Activated CD4-positive, alpha-beta T cell treated with anti-CD3 and anti-CD28 coated beads for 36 hours (primary cell): ENCODE data around the gene SCAI. TPM values are rescaled to one million over a fixed set of nuclear protein-coding genes. Genes with fewer than 3 reads are reported as not detected.

Experiments
- ATAC-seq: fragments of 200-7000 bp; cut with Tn5 transposase; one replicate; pipeline ENCODE4 v1.10.0; 2021; ENCODE audit warnings: mild to moderate bottlenecking, moderate library complexity
- CTCF ChIA-PET: fragments of 350-600 bp; sonication (Branson Sonifier 250); formaldehyde crosslinking; loops from one replicate; lab custom pipeline; 2021; ENCODE audit warnings: antibody characterized with exemption; lab: Charles Lee
- POLR2A ChIA-PET: fragments of 350-600 bp; sonication (Branson Sonifier 250); formaldehyde crosslinking; loops from one replicate; lab custom pipeline; 2021; ENCODE audit warnings: antibody characterized with exemption, inconsistent platforms; lab: Charles Lee
- DNase-seq: peaks from one replicate; pipeline ENCODE4 v3.0.0-alpha.2; 2020
- H3K27ac Mint-ChIP-seq: one replicate; pipeline ENCODE4 v1.8.0; 2021; ENCODE audit warnings: mixed read lengths
- H3K27me3 Mint-ChIP-seq: one replicate; pipeline ENCODE4 v1.8.0; 2021; ENCODE audit warnings: mixed read lengths
- H3K36me3 Mint-ChIP-seq: one replicate; pipeline ENCODE4 v1.8.0; 2021; ENCODE audit warnings: low read depth, mixed read lengths
- H3K4me1 Mint-ChIP-seq: one replicate; pipeline ENCODE4 v1.8.0; 2021; ENCODE audit warnings: mixed read lengths
- H3K4me3 Mint-ChIP-seq: one replicate; pipeline ENCODE4 v1.8.0; 2021; ENCODE audit warnings: mild to moderate bottlenecking, moderate library complexity, mixed read lengths
- H3K9me3 Mint-ChIP-seq: one replicate; pipeline ENCODE4 v1.8.0; 2021; ENCODE audit warnings: low read depth, mixed read lengths
- intact Hi-C, 2 experiments: fragments of 100-400 bp; cut with DNase I in 1 of 2; cut with micrococcal nuclease in 1 of 2; formaldehyde crosslinking; loops; one replicate each; pipeline versions ENCODE4 v1.14.2 to v1.15.1; 2022 to 2024; cut with DNase I, micrococcal nuclease
- total RNA-seq, 2 experiments: library from RNA; stranded (reverse); gene quantifications; one replicate each; pipeline ENCODE4 v1.2.3, GENCODE V29; 2021

The SCAI gene
- total RNA-seq, 2 experiments from 2014 or later, result 13.0 to 13.8 TPM

GRCh38 chr9:125079931-125080330 is 63.4 kb downstream of the SCAI start:
- no peaks in the 10 kb centered on the region for H3K27me3 Mint-ChIP-seq
- peaks cover 16% of the 10 kb centered on the region for H3K9me3 Mint-ChIP-seq
- H3K4me3 Mint-ChIP-seq, result no peak overlapping the region
- intact Hi-C loops, result no loop called here
- POLR2A ChIA-PET, result no interaction called here
- H3K4me1 Mint-ChIP-seq, result no peaks in the 10 kb centered on the region
- no peak for DNase-seq
- H3K27ac Mint-ChIP-seq, result no peak overlapping the region
- peaks cover 26% of the 10 kb centered on the region for H3K36me3 Mint-ChIP-seq
- ATAC-seq, result no peak
- CTCF ChIA-PET, result no interaction called here

GRCh38 chr9:125075997-125076396 is 67.3 kb downstream of the SCAI start:
- intact Hi-C loops, result no loop called here
- CTCF ChIA-PET, result no interaction called here
- Mint-ChIP-seq H3K4me1 (no peaks in the 10 kb centered on the region), H3K36me3 (peaks cover 6% of the 10 kb centered on the region), H3K9me3 (peaks cover 2% of the 10 kb centered on the region), H3K27me3 (no peaks in the 10 kb centered on the region), H3K4me3 (no peak overlapping the region), H3K27ac (no peak overlapping the region)
- POLR2A ChIA-PET, result no interaction called here
- ATAC-seq (no peak), DNase-seq (no peak)

GRCh38 chr9:125074976-125075375 is 68.4 kb downstream of the SCAI start:
- Mint-ChIP-seq H3K27me3 (no peaks in the 10 kb centered on the region), H3K27ac (no peak overlapping the region), H3K9me3 (no peaks in the 10 kb centered on the region), H3K36me3 (peaks cover 4% of the 10 kb centered on the region), H3K4me1 (no peaks in the 10 kb centered on the region), H3K4me3 (no peak overlapping the region)
- ChIA-PET POLR2A (interaction anchor here (0.6 kb wide), 1 partner anchor 14 kb away, joined by 3 read pairs; no protein-coding TSS in a partner anchor), CTCF (interaction anchor here (0.7 kb wide), 1 partner anchor 72 kb away, joined by 3 read pairs; no protein-coding TSS in a partner anchor)
- DNase-seq (no peak), ATAC-seq (no peak)
- intact Hi-C loops, result no loop called here

- H3K36me3 Mint-ChIP-seq, result no peaks in the 10 kb centered on the region
- peaks cover 2% of the 10 kb centered on the region for H3K4me1 Mint-ChIP-seq
- ChIA-PET CTCF (no interaction called here), POLR2A (no interaction called here)
- intact Hi-C loops, result no loop called here
- DNase-seq, result no peak
- H3K4me3 Mint-ChIP-seq, result no peak overlapping the region
- H3K9me3 Mint-ChIP-seq, result no peaks in the 10 kb centered on the region
- H3K27ac Mint-ChIP-seq, result no peak overlapping the region
- H3K27me3 Mint-ChIP-seq, result no peaks in the 10 kb centered on the region
- ATAC-seq, result no peak
These were observed 76.3 kb downstream of the SCAI start for GRCh38 chr9:125066839-125067619.

GRCh38 chr9:125061391-125061790 is 81.9 kb downstream of the SCAI start:
- Mint-ChIP-seq H3K36me3 (peaks cover 4% of the 10 kb centered on the region), H3K27ac (no peak overlapping the region)
- POLR2A ChIA-PET, result no interaction called here

GRCh38 chr9:125049212-125050049 is 93.9 kb downstream of the SCAI start:
- CTCF ChIA-PET, result no interaction called here
- peaks cover 8% of the 10 kb centered on the region for H3K36me3 Mint-ChIP-seq

More at GRCh38 chr9:125061391-125061790, 81.9 kb downstream of the SCAI start:
- Mint-ChIP-seq H3K27me3 (no peaks in the 10 kb centered on the region), H3K4me3 (no peak overlapping the region), H3K9me3 (no peaks in the 10 kb centered on the region), H3K4me1 (no peaks in the 10 kb centered on the region)
- intact Hi-C loops, result no loop called here
- ATAC-seq (no peak), DNase-seq (no peak)
- CTCF ChIA-PET, result no interaction called here

GRCh38 chr9:125043631-125044030 is 99.7 kb downstream of the SCAI start:
- POLR2A ChIA-PET, result interaction anchor here (0.7 kb wide), 1 partner anchor 143 kb away, joined by 3 read pairs; no protein-coding TSS in a partner anchor
- no peaks in the 10 kb centered on the region for H3K4me1 Mint-ChIP-seq
- no peak overlapping the region for H3K4me3 Mint-ChIP-seq
- intact Hi-C loops, result no loop called here
- no peak overlapping the region for H3K27ac Mint-ChIP-seq
- no peaks in the 10 kb centered on the region for H3K9me3 Mint-ChIP-seq
- CTCF ChIA-PET, result no interaction called here
- DNase-seq (no peak), ATAC-seq (no peak)
- H3K36me3 Mint-ChIP-seq, result peaks cover 8% of the 10 kb centered on the region
- no peaks in the 10 kb centered on the region for H3K27me3 Mint-ChIP-seq

More at GRCh38 chr9:125049212-125050049, 93.9 kb downstream of the SCAI start:
- Mint-ChIP-seq H3K4me3 (no peak overlapping the region), H3K4me1 (no peaks in the 10 kb centered on the region), H3K9me3 (no peaks in the 10 kb centered on the region), H3K27ac (no peak overlapping the region), H3K27me3 (no peaks in the 10 kb centered on the region)
- POLR2A ChIA-PET, result no interaction called here
- no peak for DNase-seq
- no peak for ATAC-seq
- intact Hi-C loops, result no loop called here

- ATAC-seq, result no peak
- DNase-seq, result no peak
- Mint-ChIP-seq H3K27me3 (no peaks in the 10 kb centered on the region), H3K9me3 (no peaks in the 10 kb centered on the region), H3K4me1 (no peaks in the 10 kb centered on the region), H3K27ac (no peak overlapping the region), H3K4me3 (no peak overlapping the region), H3K36me3 (peaks cover 5% of the 10 kb centered on the region)
- intact Hi-C loops, result no loop called here
- ChIA-PET POLR2A (interaction anchor here (0.7 kb wide), 1 partner anchor 143 kb away, joined by 3 read pairs; no protein-coding TSS in a partner anchor), CTCF (no interaction called here)
These were observed 100.2 kb downstream of the SCAI start for GRCh38 chr9:125043148-125043547.

GRCh38 chr9:125038166-125038565 is 105.2 kb downstream of the SCAI start:
- Mint-ChIP-seq H3K27me3 (no peaks in the 10 kb centered on the region), H3K4me1 (no peaks in the 10 kb centered on the region), H3K27ac (no peak overlapping the region), H3K9me3 (no peaks in the 10 kb centered on the region), H3K36me3 (no peaks in the 10 kb centered on the region), H3K4me3 (no peak overlapping the region)
- ChIA-PET POLR2A (no interaction called here), CTCF (no interaction called here)
- no peak for DNase-seq
- no peak for ATAC-seq
- intact Hi-C loops, result no loop called here

- no peaks in the 10 kb centered on the region for H3K9me3 Mint-ChIP-seq
- no peak overlapping the region for H3K4me3 Mint-ChIP-seq
- peaks cover 22% of the 10 kb centered on the region for H3K36me3 Mint-ChIP-seq
- intact Hi-C loops, result no loop called here
- DNase-seq, result no peak
- no peaks in the 10 kb centered on the region for H3K27me3 Mint-ChIP-seq
- ChIA-PET POLR2A (no interaction called here), CTCF (no interaction called here)
- H3K4me1 Mint-ChIP-seq, result peaks cover 5% of the 10 kb centered on the region
- no peak overlapping the region for H3K27ac Mint-ChIP-seq
- ATAC-seq, result no peak
These were observed 115.3 kb downstream of the SCAI start for GRCh38 chr9:125028041-125028440.

- peaks cover 23% of the 10 kb centered on the region for H3K36me3 Mint-ChIP-seq
- no peaks in the 10 kb centered on the region for H3K9me3 Mint-ChIP-seq
- peak overlapping the region; percentile 34 for H3K27ac Mint-ChIP-seq
- peaks cover 5% of the 10 kb centered on the region for H3K4me1 Mint-ChIP-seq
- no peak overlapping the region for H3K4me3 Mint-ChIP-seq
- CTCF ChIA-PET, result no interaction called here
- POLR2A ChIA-PET, result no interaction called here
- ATAC-seq, result no peak
- H3K27me3 Mint-ChIP-seq, result no peaks in the 10 kb centered on the region
- no peak for DNase-seq
- intact Hi-C loops, result no loop called here
These were observed 118.4 kb downstream of the SCAI start for GRCh38 chr9:125024917-125025316.
